GM12872 (cell line): ENCODE data around the gene TEX264.

Experiments
- CTCF ChIP-seq: IDR thresholded peaks from 3 replicates; pipeline ENCODE4 v1.5.1; 2011; ENCODE audit warnings: low read depth, mild to moderate bottlenecking, low read length, moderate library complexity; ENCODE audit not compliant: insufficient read depth

TEX264 gene

GRCh38 chr3:51670823-51671733, at the start of gene TEX264:
Gene TEX264 (plus strand): TSS chr3:51671252. CDS start chr3:51674305, 3,053 bp downstream.
- TF ChIP-seq CTCF = no peak

GRCh38 chr3:51622413-51622812, 48.6 kb upstream of the TEX264 start:
- TF ChIP-seq CTCF = no peak

- no peak for TF ChIP-seq CTCF
Observed at GRCh38 chr3:51622868-51623267, 48.2 kb upstream of the TEX264 start.

GRCh38 chr3:51630513-51630912, 40.5 kb upstream of the TEX264 start:
- TF ChIP-seq CTCF = no peak

GRCh38 chr3:51637144-51637940, 33.7 kb upstream of the TEX264 start:
- no peak for TF ChIP-seq CTCF

GRCh38 chr3:51637941-51638471, 33.0 kb upstream of the TEX264 start:
- TF ChIP-seq CTCF = peak; percentile 94

- TF ChIP-seq CTCF = peak; percentile 32; the same call in 1 of the 3 replicates
Observed at GRCh38 chr3:51642462-51642861, 28.6 kb upstream of the TEX264 start.
